Upper lobe of left lung (tissue), 6 donors: ENCODE measurements around the gene DLG2. TPM values are rescaled to one million over a fixed set of nuclear protein-coding genes. Genes with fewer than 3 reads are reported as not detected.

Experiments used
- ATAC-seq, 2 donors: fragments of 200-7000 bp; cut with Tn5 transposase; one replicate each; pipeline ENCODE4 v1.9.1; 2022; ENCODE audit warnings: mild to moderate bottlenecking in 2 of 2, moderate library complexity in 2 of 2; ENCODE audit not compliant: low FRiP score in 2 of 2
- DNase-seq, 2 donors: peaks; one replicate each; pipeline ENCODE4 v3.0.0-alpha.2; 2019 to 2020
- H3K27ac ChIP-seq, 4 donors: fragments of 200-600 bp; sonication (generic); one replicate each; pipeline ENCODE4 v1.5.1; 2016 to 2019
- H3K27me3 ChIP-seq, 4 donors: fragments of 200-600 bp; sonication (generic); one replicate each; pipeline ENCODE4 v1.5.1; 2017 to 2019
- H3K36me3 ChIP-seq, 4 donors: fragments of 200-600 bp; sonication (generic); one replicate each; pipeline ENCODE4 v1.5.1; 2016 to 2019
- H3K4me1 ChIP-seq, 4 donors: fragments of 200-600 bp; sonication (generic); one replicate each; pipeline ENCODE4 v1.5.1; 2018 to 2019
- H3K4me3 ChIP-seq, 4 donors: fragments of 200-600 bp; sonication (generic); one replicate each; pipeline ENCODE4 v1.5.1; 2017 to 2019; ENCODE audit warnings: mild to moderate bottlenecking in 2 of 4, moderate library complexity in 1 of 4
- H3K9me3 ChIP-seq, 4 donors: fragments of 200-600 bp; sonication (generic); one replicate each; pipeline ENCODE4 v1.5.1; 2018 to 2019
- CTCF ChIP-seq, 6 experiments: fragments of 450-650 bp in 4 of 6; fragments of 200-600 bp in 2 of 6; sonication (generic) in 2 of 6; IDR thresholded peaks; one replicate each; pipeline ENCODE4 v1.5.1; 2016 to 2019; ENCODE audit warnings: antibody characterized with exemption in 6 of 6
- EP300 ChIP-seq, 4 donors: sonication (generic); formaldehyde crosslinking; IDR thresholded peaks; one replicate each; pipeline ENCODE4 v1.5.1; 2017; ENCODE audit warnings: antibody characterized with exemption in 4 of 4, control low read depth in 2 of 4
- POLR2A ChIP-seq, 4 donors: fragments of 450-650 bp; IDR thresholded peaks; one replicate each; pipeline ENCODE4 v1.5.1; 2016 to 2017; ENCODE audit warnings: antibody characterized with exemption in 4 of 4, mild to moderate bottlenecking in 2 of 4
- POLR2AphosphoS5 ChIP-seq, 2 donors: sonication (generic); formaldehyde crosslinking; IDR thresholded peaks; one replicate each; pipeline ENCODE4 v1.5.1; 2017; ENCODE audit warnings: antibody characterized with exemption in 2 of 2
- WGBS, 2 donors: methylation state at CpG; one replicate each; pipeline ENCODE4 v1.1.5; 2017 to 2018; 5-methylcytosine and 5-hydroxymethylcytosine counted together
- total RNA-seq, 6 donors: library from RNA; depleted of rRNA in 4 of 6; stranded (reverse); fragments of >200 nt in 4 of 6; gene quantifications; one replicate each; pipeline versions ENCODE4 v1.1.0 to v1.2.1, GENCODE V29; 2016 to 2021
- donor health status: DM: no; HTN: no; CAD: no; lungs with moderate emphysema.
- donor health status: DM: no; HTN: yes; CAD: no; lungs with severe emphysema.

DLG2 gene
- total RNA-seq, 6 donors from 2014 or later, result 3.4 to 37.7 (median 9.1) TPM

- H3K4me1 ChIP-seq, result no peaks in the 10 kb centered on the region
- ATAC-seq, result no peak
- TF ChIP-seq EP300 (IDR thresholded peaks at IDR 0.05), result no peak
- TF ChIP-seq CTCF (IDR thresholded peaks at IDR 0.05), result no peak
- TF ChIP-seq POLR2AphosphoS5 (IDR thresholded peaks at IDR 0.05), result no peak
- TF ChIP-seq POLR2A (IDR thresholded peaks at IDR 0.05), result no peak
Measured at GRCh38 chr11:84355911-84356310, 1271.2 kb downstream of the DLG2 start.

GRCh38 chr11:84345597-84345996, 1281.5 kb downstream of the DLG2 start:
- 20 to 29% methylated on average over 1 of the region's 1 CpG for WGBS, 2 donors
- Histone ChIP-seq H3K27ac (no peak overlapping the region), H3K27me3 (no peaks in the 10 kb centered on the region), H3K36me3 (no peaks in the 10 kb centered on the region), H3K9me3 (no peaks in the 10 kb centered on the region), H3K4me1 (no peaks in the 10 kb centered on the region), H3K4me3 (no peak overlapping the region)
- no peak for DNase-seq
- TF ChIP-seq POLR2A (IDR thresholded peaks at IDR 0.05) (no peak), POLR2AphosphoS5 (IDR thresholded peaks at IDR 0.05) (no peak), EP300 (IDR thresholded peaks at IDR 0.05) (no peak), CTCF (IDR thresholded peaks at IDR 0.05) (no peak)
- ATAC-seq, result no peak

More at GRCh38 chr11:84355911-84356310, 1271.2 kb downstream of the DLG2 start:
- H3K36me3 ChIP-seq, result no peaks in the 10 kb centered on the region
- no peaks in the 10 kb centered on the region for H3K27me3 ChIP-seq
- H3K27ac ChIP-seq, result no peak overlapping the region
- no peaks in the 10 kb centered on the region for H3K9me3 ChIP-seq
- DNase-seq, result no peak
- no peak overlapping the region for H3K4me3 ChIP-seq

- no peaks in the 10 kb centered on the region for H3K27me3 ChIP-seq
- no peaks in the 10 kb centered on the region for H3K9me3 ChIP-seq
- WGBS, 2 donors, result 79 to 84% methylated on average over 3 of the region's 3 CpGs
- no peak overlapping the region for H3K27ac ChIP-seq
- TF ChIP-seq CTCF (IDR thresholded peaks at IDR 0.05) (no peak), POLR2A (IDR thresholded peaks at IDR 0.05) (no peak), POLR2AphosphoS5 (IDR thresholded peaks at IDR 0.05) (no peak), EP300 (IDR thresholded peaks at IDR 0.05) (no peak)
- no peaks in the 10 kb centered on the region for H3K36me3 ChIP-seq
- DNase-seq (no peak), ATAC-seq (no peak)
- H3K4me1 ChIP-seq, result no peaks in the 10 kb centered on the region
- no peak overlapping the region for H3K4me3 ChIP-seq
Measured at GRCh38 chr11:84345027-84345426, 1282.1 kb downstream of the DLG2 start.

GRCh38 chr11:84339796-84340195, 1287.3 kb downstream of the DLG2 start:
- Histone ChIP-seq H3K9me3 (no peaks in the 10 kb centered on the region), H3K4me1 (no peaks in the 10 kb centered on the region), H3K27ac (no peak overlapping the region), H3K27me3 (no peaks in the 10 kb centered on the region), H3K4me3 (no peak overlapping the region), H3K36me3 (no peaks in the 10 kb centered on the region)
- DNase-seq, result no peak
- no peak for ATAC-seq
- WGBS, 2 donors, result 57 to 63% methylated on average over 3 of the region's 3 CpGs
- TF ChIP-seq CTCF (IDR thresholded peaks at IDR 0.05) (no peak), POLR2A (IDR thresholded peaks at IDR 0.05) (no peak), EP300 (IDR thresholded peaks at IDR 0.05) (no peak), POLR2AphosphoS5 (IDR thresholded peaks at IDR 0.05) (no peak)

- H3K9me3 ChIP-seq, result no peaks in the 10 kb centered on the region
- H3K4me1 ChIP-seq, result no peaks in the 10 kb centered on the region
- WGBS, 2 donors, result 84 to 86% methylated on average over 3 of the region's 3 CpGs
- no peaks in the 10 kb centered on the region for H3K27me3 ChIP-seq
- H3K27ac ChIP-seq, result no peak overlapping the region
- no peaks in the 10 kb centered on the region for H3K36me3 ChIP-seq
- DNase-seq (no peak), ATAC-seq (peak in 1 of 2 donors; percentile 56)
- no peak overlapping the region for H3K4me3 ChIP-seq
- TF ChIP-seq POLR2A (IDR thresholded peaks at IDR 0.05), result no peak
- TF ChIP-seq POLR2AphosphoS5 (IDR thresholded peaks at IDR 0.05), result no peak
- no peak for TF ChIP-seq EP300 (IDR thresholded peaks at IDR 0.05)
- no peak for TF ChIP-seq CTCF (IDR thresholded peaks at IDR 0.05)
Measured at GRCh38 chr11:84333221-84333620, 1293.9 kb downstream of the DLG2 start.
